ENCODE data around the gene VPS37C. TPM values are rescaled to one million over a fixed set of nuclear protein-coding genes. Genes with fewer than 3 reads are reported as not detected.

VPS37C gene
- total and polyA plus RNA-seq, 2 experiments from 2014 or later: 13.1 to 13.4 TPM

DNA sequence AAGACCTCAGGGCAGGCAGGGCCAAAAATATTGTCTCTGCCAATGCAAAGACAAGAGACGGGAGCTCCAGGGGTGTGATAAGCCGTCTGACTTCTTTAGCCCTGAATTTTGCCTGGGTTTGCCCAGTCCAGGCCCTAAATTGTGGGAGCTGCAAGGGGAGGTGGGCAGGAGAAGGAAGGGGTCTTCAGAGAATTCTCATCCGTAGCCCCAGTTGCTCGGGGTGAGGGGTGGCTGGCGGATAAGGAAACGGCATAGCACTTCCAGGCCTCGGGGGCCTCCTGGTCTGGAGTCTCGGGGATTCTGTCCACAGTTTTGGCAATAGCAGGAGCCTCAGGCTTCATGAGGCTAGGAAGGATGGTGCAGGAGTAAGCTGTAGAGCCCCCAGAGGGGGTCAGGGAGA is 51.6 kb downstream of the VPS37C start:
- H2AFZ ChIP-seq: no peak overlapping the region
- no peak for DNase-seq
- H3K79me2 ChIP-seq (ENCODE audit: insufficient read depth): no peaks in the 10 kb centered on the region
- H3K9me2 ChIP-seq (ENCODE audit: insufficient read depth): no peaks in the 10 kb centered on the region
- H3K27me3 ChIP-seq (replicated peaks; ENCODE audit: insufficient read depth): no peaks in the 10 kb centered on the region; the same call in 1 of the 2 replicates
- H3K27ac ChIP-seq: no peak overlapping the region
- no peak for TF ChIP-seq EZH2 (IDR thresholded peaks at IDR 0.05; ENCODE audit: insufficient read depth, poor library complexity, severe bottlenecking)
- TF ChIP-seq EZH2phosphoT487 (IDR thresholded peaks at IDR 0.05; ENCODE audit: insufficient read depth, low read depth): no peak
- H3K4me3 ChIP-seq: no peak overlapping the region
- H3K4me2 ChIP-seq (ENCODE audit: unreplicated experiment): no peak overlapping the region
- H4K20me1 ChIP-seq (ENCODE audit: insufficient read depth): no peaks in the 10 kb centered on the region
- H3K4me1 ChIP-seq (ENCODE audit: insufficient read depth): no peaks in the 10 kb centered on the region
- H3F3A ChIP-seq (ENCODE audit: insufficient read depth): no peaks in the 10 kb centered on the region
- no peaks in the 10 kb centered on the region for H3K9me3 ChIP-seq (ENCODE audit: low read depth)
- H3K36me3 ChIP-seq (ENCODE audit: low read depth): no peaks in the 10 kb centered on the region
- 57 to 60% methylated on average over 8 of the region's 8 CpGs for WGBS, 2 experiments (ENCODE audit: low coverage in 1 of 2, low lambda C conversion rate in 2 of 2, missing lambda C conversion rate in 2 of 2)
- H3K9ac ChIP-seq: no peak overlapping the region
- in situ Hi-C loops (cut with MboI): no loop called here

GRCh38 chr11:61108847-61109585 is 52.2 kb downstream of the VPS37C start:
- Histone ChIP-seq H4K20me1 (ENCODE audit: insufficient read depth) (no peaks in the 10 kb centered on the region), H3K27ac (no peak overlapping the region), H3F3A (ENCODE audit: insufficient read depth) (no peaks in the 10 kb centered on the region), H3K27me3 (replicated peaks; ENCODE audit: insufficient read depth) (no peaks in the 10 kb centered on the region; the same call in 1 of the 2 replicates), H3K9me3 (ENCODE audit: low read depth) (no peaks in the 10 kb centered on the region), H3K4me3 (no peak overlapping the region), H3K79me2 (ENCODE audit: insufficient read depth) (no peaks in the 10 kb centered on the region), H3K4me2 (ENCODE audit: unreplicated experiment) (no peak overlapping the region), H3K9ac (no peak overlapping the region), H3K36me3 (ENCODE audit: low read depth) (no peaks in the 10 kb centered on the region), H3K9me2 (ENCODE audit: insufficient read depth) (no peaks in the 10 kb centered on the region), H2AFZ (no peak overlapping the region), H3K4me1 (ENCODE audit: insufficient read depth) (no peaks in the 10 kb centered on the region)
- 49 to 57% methylated on average over 15 of the region's 15 CpGs for WGBS, 2 experiments (ENCODE audit: low coverage in 1 of 2, low lambda C conversion rate in 2 of 2, missing lambda C conversion rate in 2 of 2)
- no peak for DNase-seq
- in situ Hi-C loops (cut with MboI): no loop called here
- TF ChIP-seq EZH2phosphoT487 (IDR thresholded peaks at IDR 0.05; ENCODE audit: insufficient read depth, low read depth) (no peak), EZH2 (IDR thresholded peaks at IDR 0.05; ENCODE audit: insufficient read depth, poor library complexity, severe bottlenecking) (no peak)

DNA sequence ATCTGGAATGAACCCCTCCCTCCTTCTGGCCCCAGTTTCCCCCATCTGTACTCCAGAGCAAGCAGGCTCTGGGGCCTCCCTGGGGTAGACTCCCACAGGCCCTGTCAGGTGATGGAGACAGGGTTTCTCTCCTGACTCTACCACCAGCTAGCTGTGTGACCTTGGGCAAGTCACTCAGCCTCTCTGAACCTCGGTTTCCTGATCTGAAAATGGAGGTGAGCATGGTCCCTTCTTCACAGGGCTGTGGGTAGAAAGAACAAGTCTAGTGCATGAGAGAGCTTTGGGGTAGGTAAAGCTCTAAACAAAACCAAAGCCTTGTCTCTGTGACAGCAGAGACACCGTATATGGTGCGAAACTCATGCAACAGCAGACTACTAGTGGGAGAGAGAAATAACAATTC is 53.3 kb downstream of the VPS37C start:
- H3K9ac ChIP-seq: no peak overlapping the region
- 61 to 71% methylated on average over 3 of the region's 3 CpGs for WGBS, 2 experiments (ENCODE audit: low coverage in 1 of 2, low lambda C conversion rate in 2 of 2, missing lambda C conversion rate in 2 of 2)
- TF ChIP-seq EZH2 (IDR thresholded peaks at IDR 0.05; ENCODE audit: insufficient read depth, poor library complexity, severe bottlenecking): no peak
- TF ChIP-seq EZH2phosphoT487 (IDR thresholded peaks at IDR 0.05; ENCODE audit: insufficient read depth, low read depth): no peak
- DNase-seq: no peak
- H3K27me3 ChIP-seq (replicated peaks; ENCODE audit: insufficient read depth): no peaks in the 10 kb centered on the region; the same call in 1 of the 2 replicates
- no peaks in the 10 kb centered on the region for H3K9me2 ChIP-seq (ENCODE audit: insufficient read depth)
- H3K9me3 ChIP-seq (ENCODE audit: low read depth): no peaks in the 10 kb centered on the region
- H3F3A ChIP-seq (ENCODE audit: insufficient read depth): no peaks in the 10 kb centered on the region
- H3K4me2 ChIP-seq (ENCODE audit: unreplicated experiment): no peak overlapping the region
- no peaks in the 10 kb centered on the region for H4K20me1 ChIP-seq (ENCODE audit: insufficient read depth)
- H3K79me2 ChIP-seq (ENCODE audit: insufficient read depth): no peaks in the 10 kb centered on the region
- no peak overlapping the region for H3K4me3 ChIP-seq
- H3K4me1 ChIP-seq (ENCODE audit: insufficient read depth): no peaks in the 10 kb centered on the region
- H2AFZ ChIP-seq: no peak overlapping the region
- H3K36me3 ChIP-seq (ENCODE audit: low read depth): no peaks in the 10 kb centered on the region
- in situ Hi-C loops (cut with MboI): no loop called here
- no peak overlapping the region for H3K27ac ChIP-seq

DNA sequence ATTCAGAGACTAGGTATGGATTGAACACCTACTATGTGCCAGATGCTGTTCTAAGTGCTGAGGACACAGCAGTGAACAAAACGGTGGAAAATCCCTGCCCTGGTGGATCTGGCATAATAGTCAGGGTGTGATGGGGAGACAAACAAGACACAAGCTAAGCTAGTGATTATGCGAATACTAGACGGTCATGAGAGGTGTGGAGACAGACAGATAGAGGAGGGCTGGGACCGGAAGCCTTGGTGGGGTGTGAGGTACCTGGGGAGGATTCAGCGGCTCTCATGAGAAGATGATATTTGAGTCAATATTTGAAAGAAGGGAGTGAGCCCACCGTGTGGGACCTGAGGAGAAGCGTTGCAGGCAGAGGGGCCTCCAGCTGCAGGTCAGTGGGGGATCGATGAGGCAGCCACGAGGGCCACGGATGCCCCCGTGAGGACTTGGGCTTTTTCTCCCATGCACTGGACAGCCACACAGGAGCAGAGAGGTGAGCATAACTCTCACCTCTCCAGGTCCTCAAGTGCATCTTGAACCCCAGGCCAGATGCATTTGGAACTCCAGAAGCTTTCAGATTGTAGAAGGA is 54.2 kb downstream of the VPS37C start:
- Histone ChIP-seq H2AFZ (no peak overlapping the region), H3K9ac (no peak overlapping the region), H3K36me3 (ENCODE audit: low read depth) (no peaks in the 10 kb centered on the region), H3K4me1 (ENCODE audit: insufficient read depth) (no peaks in the 10 kb centered on the region), H3K79me2 (ENCODE audit: insufficient read depth) (no peaks in the 10 kb centered on the region), H3K9me3 (ENCODE audit: low read depth) (no peaks in the 10 kb centered on the region), H4K20me1 (ENCODE audit: insufficient read depth) (no peaks in the 10 kb centered on the region), H3K4me3 (no peak overlapping the region), H3F3A (ENCODE audit: insufficient read depth) (no peaks in the 10 kb centered on the region), H3K27me3 (replicated peaks; ENCODE audit: insufficient read depth) (no peaks in the 10 kb centered on the region; the same call in 1 of the 2 replicates), H3K27ac (no peak overlapping the region), H3K9me2 (ENCODE audit: insufficient read depth) (no peaks in the 10 kb centered on the region), H3K4me2 (ENCODE audit: unreplicated experiment) (no peak overlapping the region)
- TF ChIP-seq EZH2 (IDR thresholded peaks at IDR 0.05; ENCODE audit: insufficient read depth, poor library complexity, severe bottlenecking): no peak
- TF ChIP-seq EZH2phosphoT487 (IDR thresholded peaks at IDR 0.05; ENCODE audit: insufficient read depth, low read depth): no peak
- no peak for DNase-seq
- in situ Hi-C loops (cut with MboI): no loop called here
- 71 to 78% methylated on average over 7 to 11 of the region's 11 CpGs for WGBS, 2 experiments (ENCODE audit: low coverage in 1 of 2, low lambda C conversion rate in 2 of 2, missing lambda C conversion rate in 2 of 2)
